EL (cell line): ENCODE data around the gene KATNIP.
"Not testable (repeated sequence)": the region's sequence is repeated elsewhere in the genome, so short reads cannot be mapped to it uniquely, and the experiment has no call there.

Experiments used
- DNase-seq: peaks from one replicate; pipeline ENCODE4 v3.0.0-alpha.2; 2016

The KATNIP gene

GRCh38 chr16:27538528-27538927 lies 11.4 kb upstream of the KATNIP start:
- DNase-seq = no peak

- DNase-seq = no peak
These were observed 10.8 kb upstream of the KATNIP start for GRCh38 chr16:27539120-27539519.

GRCh38 chr16:27539636-27540035 lies 10.3 kb upstream of the KATNIP start:
- no peak for DNase-seq

GRCh38 chr16:27543801-27544200 lies 6.1 kb upstream of the KATNIP start:
- DNase-seq = no peak

GRCh38 chr16:27544671-27545070 lies 5.3 kb upstream of the KATNIP start:
- no peak for DNase-seq

- DNase-seq = peak; percentile 60
These were observed 2.8 kb upstream of the KATNIP start for GRCh38 chr16:27547134-27547533.

- no peak for DNase-seq
These were observed 2.1 kb upstream of the KATNIP start for GRCh38 chr16:27547851-27548250.

GRCh38 chr16:27549464-27549745 lies 539 bp upstream of the KATNIP start:
- DNase-seq = no peak

GRCh38 chr16:27550582-27550920 lies 607 bp downstream of the KATNIP start:
- DNase-seq = no peak

GRCh38 chr16:27551036-27551435 lies 1.1 kb downstream of the KATNIP start:
- no peak for DNase-seq

- no peak for DNase-seq
These were observed 6.5 kb downstream of the KATNIP start for GRCh38 chr16:27556471-27556870.

- no peak for DNase-seq
These were observed 8.5 kb downstream of the KATNIP start for GRCh38 chr16:27558434-27558833.

- no peak for DNase-seq
These were observed 9.0 kb downstream of the KATNIP start for GRCh38 chr16:27558932-27559331.

- DNase-seq = no peak
These were observed 11.3 kb downstream of the KATNIP start for GRCh38 chr16:27561216-27561615.

GRCh38 chr16:27564224-27564623 lies 14.3 kb downstream of the KATNIP start:
- no peak for DNase-seq

- DNase-seq = no peak
These were observed 16.5 kb downstream of the KATNIP start for GRCh38 chr16:27566417-27566816.

- no peak for DNase-seq
These were observed 18.1 kb downstream of the KATNIP start for GRCh38 chr16:27568077-27568476.

GRCh38 chr16:27570986-27571385 lies 21.0 kb downstream of the KATNIP start:
- DNase-seq = not testable (repeated sequence)

- no peak for DNase-seq
These were observed 21.7 kb downstream of the KATNIP start for GRCh38 chr16:27571433-27572326.

GRCh38 chr16:27572711-27573110 lies 22.8 kb downstream of the KATNIP start:
- DNase-seq = no peak

- no peak for DNase-seq
These were observed 26.8 kb downstream of the KATNIP start for GRCh38 chr16:27576729-27577128.

- peak; percentile 6 for DNase-seq
These were observed 29.4 kb downstream of the KATNIP start for GRCh38 chr16:27579087-27579980.

GRCh38 chr16:27582883-27583282 lies 32.9 kb downstream of the KATNIP start:
- DNase-seq = no peak

GRCh38 chr16:27583634-27584033 lies 33.7 kb downstream of the KATNIP start:
- DNase-seq = no peak
